ENCODE data around the gene PSMD8. TPM values are rescaled to one million over a fixed set of nuclear protein-coding genes. Genes with fewer than 3 reads are reported as not detected.

The PSMD8 gene
- total and polyA plus RNA-seq, 2 of the 8 experiments (the other 6 are each of a cell fraction or from before 2014, with no cell fraction given) = 170 to 486 TPM

GRCh38 chr19:38387550-38388348 lies 13.4 kb downstream of the PSMD8 start, which contains the start of gene GGN (continued):
- TF ChIP-seq CEBPB (IDR thresholded peaks at IDR 0.05; ENCODE audit: low read depth, low read length) (no peak), RXRA (IDR thresholded peaks at IDR 0.05; ENCODE audit: insufficient read depth, low read depth, low read length) (no peak), PHF8 (conservative IDR thresholded peaks at IDR 0.05; ENCODE audit: low read depth, low read length) (0 out of 2 replicates have a peak, but pooled peaks have one; percentile 20), BCL11A (IDR thresholded peaks at IDR 0.05; ENCODE audit: low read depth in 2 of 2, low read length in 2 of 2) (no peak), SP1 (IDR thresholded peaks at IDR 0.05; ENCODE audit: low read depth, low read length) (peak; percentile 63; the same call in 1 of the 2 replicates), JUND (IDR thresholded peaks at IDR 0.05; ENCODE audit: low read length) (no peak), JUN (IDR thresholded peaks at IDR 0.05; ENCODE audit: low read depth, low read length) (no peak), ASH2L (IDR thresholded peaks at IDR 0.05; ENCODE audit: low read length) (peak; percentile 9), SRF (IDR thresholded peaks at IDR 0.05; ENCODE audit: low read depth, low read length) (no peak), POLR2AphosphoS5 (IDR thresholded peaks at IDR 0.05; ENCODE audit: low read depth, low read length) (no peak), E2F6 (IDR thresholded peaks at IDR 0.05) (no peak), SIN3A (conservative IDR thresholded peaks at IDR 0.05 in 1 of 2, IDR thresholded peaks at IDR 0.05 in 1 of 2; ENCODE audit: low read depth in 1 of 2, low read length in 2 of 2) (peak in 1 of 2 experiments; percentile 70; a peak in 1 of 4 replicates), EGR1 (IDR thresholded peaks at IDR 0.05; ENCODE audit: borderline replicate concordance, low read depth, low read length) (peak; percentile 70; the same call in 1 of the 2 replicates), RNF2 (IDR thresholded peaks at IDR 0.05; ENCODE audit: borderline replicate concordance, low read depth, low read length, missing control alignments, poor library complexity, severe bottlenecking) (no peak), POU5F1 (IDR thresholded peaks at IDR 0.05; ENCODE audit: low read depth, low read length) (no peak), SAP30 (IDR thresholded peaks at IDR 0.05; ENCODE audit: insufficient read depth, insufficient replicate concordance, low read length) (no peak), TAF1 (IDR thresholded peaks at IDR 0.05; ENCODE audit: low read depth, low read length) (peak; percentile 12; the same call in 1 of the 2 replicates), CREB1 (IDR thresholded peaks at IDR 0.05) (peak; percentile 70), KDM5A (IDR thresholded peaks at IDR 0.05; ENCODE audit: low read length) (no peak), TEAD4 (IDR thresholded peaks at IDR 0.05; ENCODE audit: low read depth, low read length) (no peak), SP4 (IDR thresholded peaks at IDR 0.05; ENCODE audit: low read length) (peak; percentile 80), RFX5 (IDR thresholded peaks at IDR 0.05; ENCODE audit: borderline replicate concordance, low read depth, low read length) (no peak)
- TF ChIP-seq, protein P1, sequence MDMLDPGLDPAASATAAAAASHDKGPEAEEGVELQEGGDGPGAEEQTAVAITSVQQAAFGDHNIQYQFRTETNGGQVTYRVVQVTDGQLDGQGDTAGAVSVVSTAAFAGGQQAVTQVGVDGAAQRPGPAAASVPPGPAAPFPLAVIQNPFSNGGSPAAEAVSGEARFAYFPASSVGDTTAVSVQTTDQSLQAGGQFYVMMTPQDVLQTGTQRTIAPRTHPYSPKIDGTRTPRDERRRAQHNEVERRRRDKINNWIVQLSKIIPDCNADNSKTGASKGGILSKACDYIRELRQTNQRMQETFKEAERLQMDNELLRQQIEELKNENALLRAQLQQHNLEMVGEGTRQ (IDR thresholded peaks at IDR 0.05; ENCODE audit: low read length) = no peak

All from H1 (cell line).